Stimulated activated CD8-positive, alpha-beta memory T cell treated with anti-CD3 and anti-CD28 coated beads, Interleukin-7, amount 100 ng/mL, for 24 hours (primary cell): Measurements from ENCODE around the gene ADRB1.

Source experiments
- DNase-seq: peaks from one replicate; pipeline ENCODE4 v3.0.0-alpha.2; 2020; ENCODE audit warnings: low read depth

ADRB1 gene

DNA sequence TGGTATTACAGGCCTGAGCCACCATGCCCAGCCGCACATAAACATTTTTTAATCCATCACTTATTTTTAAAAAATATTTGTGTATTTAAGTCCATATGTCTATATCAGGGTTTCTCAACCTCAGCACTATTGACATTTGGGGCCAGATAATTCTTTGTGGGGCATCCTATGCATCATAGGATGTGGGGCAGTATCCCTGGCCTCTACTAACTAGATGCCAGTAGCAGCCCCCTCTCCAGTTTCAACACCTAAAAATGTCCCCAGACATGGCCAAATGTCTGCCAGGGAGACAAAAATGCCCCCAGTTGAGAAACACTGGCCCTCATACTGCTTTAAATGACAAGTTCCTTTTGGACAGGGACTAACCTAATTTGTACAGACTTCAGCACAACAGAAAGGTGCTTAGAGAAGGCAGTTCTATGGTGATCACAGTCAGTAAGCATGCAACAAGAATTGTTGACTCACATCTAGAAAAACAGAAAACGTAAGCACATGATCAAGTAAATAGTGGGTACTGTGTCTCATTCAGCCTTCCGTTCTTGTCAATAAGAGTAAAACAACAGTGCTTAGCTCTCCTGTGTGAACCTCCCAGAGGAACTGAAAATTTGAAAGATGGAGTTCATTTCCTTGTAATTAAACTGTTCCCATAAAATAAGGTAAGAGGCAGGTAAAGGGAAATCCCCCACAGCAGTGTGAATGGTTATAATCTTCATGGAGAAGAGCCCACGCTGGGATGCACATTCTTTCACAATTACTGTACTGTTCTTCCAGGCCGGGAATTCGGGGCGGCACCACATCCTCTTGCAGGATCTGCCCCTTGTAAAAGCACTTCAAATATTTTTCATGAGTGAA is 17.3 kb upstream of the ADRB1 start:
- no peak for DNase-seq

DNA sequence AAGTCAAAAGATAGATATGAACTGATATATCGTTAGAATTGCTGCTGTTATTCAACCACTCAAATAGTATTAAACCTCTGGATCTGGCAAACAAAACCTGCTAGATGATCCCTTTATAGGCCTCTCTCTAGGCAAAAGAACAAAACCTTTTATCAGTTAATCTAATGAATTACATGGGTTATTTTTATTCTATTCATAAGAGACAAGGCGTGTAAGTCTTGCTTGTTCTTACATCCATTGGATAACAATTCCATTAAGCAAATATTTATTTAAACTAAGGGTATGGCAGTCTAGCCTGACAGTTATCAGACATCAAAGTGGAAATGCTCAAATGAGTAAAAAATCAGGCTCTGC is 16.6 kb upstream of the ADRB1 start:
- no peak for DNase-seq

DNA sequence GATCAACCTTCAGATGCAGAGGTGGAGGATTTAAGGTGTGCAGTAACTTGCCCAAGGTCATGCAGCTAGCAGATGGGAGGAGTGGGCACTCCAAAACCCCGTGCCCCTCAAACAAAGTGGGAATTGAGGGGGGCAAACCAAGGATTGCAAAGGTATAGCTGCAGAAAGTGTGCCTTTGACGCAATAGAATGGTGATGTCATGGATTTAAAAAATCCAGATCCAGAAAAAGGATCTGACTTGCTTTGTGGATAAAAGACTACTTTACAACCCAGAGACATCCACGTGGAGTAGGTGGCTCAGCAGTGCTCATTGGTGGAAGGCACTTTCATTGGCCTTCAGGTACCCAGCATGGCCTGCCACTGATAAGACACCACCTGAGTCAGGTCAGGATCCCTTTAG is 15.7 kb upstream of the ADRB1 start:
- DNase-seq, result no peak

DNA sequence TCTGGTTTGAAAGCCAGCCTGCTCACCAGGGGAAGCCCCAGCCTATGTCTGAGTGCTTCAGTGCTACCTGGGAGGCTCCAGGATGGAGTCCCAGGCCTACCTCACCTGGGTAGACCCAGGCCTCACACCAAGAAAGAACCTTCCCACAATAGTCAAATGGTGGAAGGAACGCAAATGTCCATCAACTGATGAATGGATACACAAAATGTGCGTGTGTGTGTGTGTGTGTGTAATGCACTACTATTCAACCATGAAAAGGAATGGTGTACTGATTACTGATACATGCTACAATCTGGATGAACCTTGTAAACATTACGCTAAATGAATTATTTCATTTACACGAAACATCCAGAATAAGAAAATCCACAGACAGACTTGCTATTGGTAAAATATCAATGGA is 15.2 kb upstream of the ADRB1 start:
- DNase-seq, result no peak

DNA sequence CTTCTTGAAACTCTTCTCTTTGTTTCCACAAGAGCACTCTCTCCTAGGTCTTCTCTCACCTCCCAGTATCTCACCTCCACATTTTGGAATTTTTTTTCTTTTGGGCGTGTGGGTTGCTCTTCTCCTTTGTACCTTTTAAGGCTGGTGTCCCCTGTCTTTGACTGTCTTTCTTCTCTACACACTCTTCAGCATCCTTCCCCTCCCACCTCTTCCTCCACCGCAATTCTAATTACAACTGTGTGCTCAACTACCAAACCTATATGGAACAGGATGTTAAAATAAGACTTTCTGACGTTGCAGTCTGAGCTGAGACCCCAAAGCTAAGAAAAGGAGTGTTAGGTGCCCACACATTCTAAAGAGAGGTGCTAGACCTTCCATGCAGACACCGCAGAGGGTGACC is 14.0 kb upstream of the ADRB1 start:
- no peak for DNase-seq

DNA sequence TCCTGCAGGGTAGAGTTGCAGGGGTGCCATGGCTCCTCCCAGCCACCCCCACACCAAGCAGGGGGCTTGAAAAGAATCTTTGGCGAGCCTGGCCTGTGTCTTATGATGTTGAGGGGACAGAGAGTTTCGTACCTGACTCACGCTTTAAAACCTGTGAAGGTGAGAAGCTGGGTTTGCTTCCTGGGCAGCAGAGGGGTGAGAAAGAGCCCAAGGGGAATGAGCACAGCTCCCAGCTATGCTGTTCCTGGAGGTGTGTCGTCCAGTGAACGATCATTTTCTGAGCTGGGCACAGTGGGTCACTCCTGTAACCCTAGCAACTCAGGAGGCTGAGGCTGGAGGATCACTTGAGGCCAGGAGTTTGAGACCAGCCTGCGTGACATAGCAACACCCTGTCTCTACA is 13.5 kb upstream of the ADRB1 start:
- DNase-seq, result no peak

DNA sequence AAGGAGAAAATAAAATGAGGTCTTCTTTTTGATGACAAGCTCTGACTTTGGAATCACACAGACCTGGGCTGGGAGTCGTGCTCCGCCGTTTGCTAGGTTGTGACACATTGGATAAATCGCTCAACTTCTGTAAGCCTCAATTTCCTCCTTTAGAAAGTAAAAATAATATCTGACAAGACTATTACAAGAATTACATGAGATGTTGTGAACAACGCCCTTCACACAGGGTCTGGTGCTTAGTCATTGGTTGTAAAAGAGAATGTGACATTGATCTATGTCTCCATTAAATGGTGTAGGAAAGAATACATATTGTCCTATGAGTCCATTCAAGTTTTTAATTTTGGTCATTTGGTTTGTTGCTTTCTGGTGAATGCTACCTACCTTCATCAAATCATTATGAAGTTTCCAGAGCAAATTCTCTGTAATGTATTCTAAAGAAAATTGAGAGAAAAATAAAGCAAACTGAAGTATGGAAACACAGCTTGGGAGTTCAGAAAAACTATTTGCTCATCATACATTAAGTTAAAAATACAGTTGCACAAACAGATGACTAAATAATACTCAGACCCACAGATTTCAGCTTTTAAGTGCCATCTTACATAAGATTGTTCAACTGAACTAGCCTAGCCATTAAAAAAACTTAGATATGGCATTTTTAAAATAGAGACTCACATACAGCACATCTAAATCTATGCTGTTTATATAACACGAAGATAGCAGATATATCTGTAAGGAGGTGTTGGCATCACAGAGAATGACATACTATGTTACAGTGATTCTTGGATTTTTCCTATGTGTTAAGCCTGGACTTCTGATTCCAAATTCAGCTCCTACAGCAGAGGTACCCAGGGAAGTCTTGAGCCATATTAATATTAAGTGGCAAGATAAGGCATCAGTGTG is 12.3 kb upstream of the ADRB1 start:
- DNase-seq, result no peak

DNA sequence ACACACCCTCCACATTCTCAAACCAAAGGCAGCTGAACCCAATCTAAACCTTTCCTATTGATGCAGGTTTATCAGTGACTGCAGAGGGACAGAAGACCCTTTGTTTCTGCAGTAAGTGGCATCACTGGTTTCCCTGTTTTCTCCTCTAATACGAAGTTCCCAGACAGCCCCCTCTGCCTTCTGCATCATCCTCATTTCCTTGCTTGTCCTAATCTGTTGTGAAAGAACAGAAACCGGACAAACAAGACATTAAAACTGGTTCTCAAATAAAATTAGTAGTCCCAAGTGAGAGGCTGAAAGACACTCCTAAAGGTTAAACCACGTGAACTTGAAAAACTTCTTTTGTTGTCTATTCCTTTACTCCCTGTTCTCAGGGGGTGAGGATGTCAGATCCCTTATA is 10.1 kb upstream of the ADRB1 start:
- no peak for DNase-seq

DNA sequence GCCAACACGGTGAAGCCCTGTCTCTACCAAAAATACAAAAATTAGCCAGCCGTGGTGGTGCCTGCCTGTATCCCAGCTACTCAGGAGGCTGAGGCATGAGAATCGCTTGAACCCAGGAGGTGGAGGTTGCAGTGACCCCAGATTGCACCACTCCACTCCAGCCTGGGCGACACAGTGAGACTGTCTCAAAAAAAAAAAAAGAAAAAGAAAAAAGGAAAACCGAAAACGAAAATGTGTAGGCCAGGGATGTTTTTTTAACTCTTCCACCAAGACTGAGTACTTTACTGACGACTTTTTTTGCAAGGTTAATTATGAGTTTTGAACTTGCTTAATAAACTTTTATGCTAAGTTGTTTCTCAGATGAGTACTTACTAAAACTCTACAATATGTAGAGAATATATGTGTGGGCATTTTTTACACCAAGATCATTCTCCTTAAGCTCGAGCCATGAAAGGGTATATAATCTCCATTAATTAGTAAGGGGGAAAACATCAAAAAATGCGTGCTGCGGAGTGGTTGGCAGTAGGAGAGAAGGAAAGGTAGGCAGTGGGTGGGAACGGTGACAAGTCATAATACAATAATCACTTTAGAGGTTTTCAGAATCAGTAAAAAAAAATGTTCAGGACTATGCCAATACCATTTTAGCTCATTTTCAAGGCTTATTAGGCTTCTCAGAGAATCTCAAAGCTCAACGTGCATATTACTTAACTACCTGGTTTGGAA is 8.6 kb upstream of the ADRB1 start:
- DNase-seq, result no peak

DNA sequence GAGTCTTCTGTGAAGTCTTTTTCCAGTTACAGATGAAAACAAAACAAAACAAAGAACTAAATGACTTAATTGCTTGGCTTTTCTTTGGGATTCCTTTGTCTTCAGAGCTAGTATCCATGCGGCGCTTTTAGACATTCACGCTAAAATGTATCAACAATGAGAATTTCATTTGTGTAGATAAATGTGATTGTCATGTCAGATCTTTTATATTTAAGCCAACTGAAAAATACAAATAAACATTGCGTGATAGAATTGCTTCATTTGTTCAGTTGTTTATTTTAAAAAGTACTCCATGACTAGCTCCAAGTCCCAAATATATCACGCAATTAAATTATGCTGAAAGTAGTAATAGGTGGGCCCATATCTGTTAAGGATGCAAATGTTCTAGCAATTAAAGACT is 7.9 kb upstream of the ADRB1 start:
- DNase-seq, result no peak

DNA sequence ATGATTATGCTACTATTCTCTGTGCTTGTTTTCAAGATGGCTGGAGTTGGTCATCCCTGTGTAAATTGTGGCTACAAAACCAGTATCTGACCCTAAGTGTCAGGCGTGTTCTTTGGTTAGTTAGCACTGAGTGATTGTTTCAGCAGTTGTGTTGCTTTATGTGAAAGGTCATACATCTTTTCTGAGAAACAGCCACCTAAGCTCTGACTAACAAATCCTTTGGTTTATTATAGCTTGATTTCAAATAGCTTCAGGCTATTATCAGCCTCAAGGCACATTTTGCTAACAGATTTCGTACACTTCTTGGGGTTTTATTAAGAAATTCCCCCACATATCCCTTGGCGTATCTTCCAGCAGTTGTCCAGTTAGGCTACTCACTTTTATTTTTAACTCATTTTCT is 4.8 kb upstream of the ADRB1 start:
- DNase-seq, result no peak

DNA sequence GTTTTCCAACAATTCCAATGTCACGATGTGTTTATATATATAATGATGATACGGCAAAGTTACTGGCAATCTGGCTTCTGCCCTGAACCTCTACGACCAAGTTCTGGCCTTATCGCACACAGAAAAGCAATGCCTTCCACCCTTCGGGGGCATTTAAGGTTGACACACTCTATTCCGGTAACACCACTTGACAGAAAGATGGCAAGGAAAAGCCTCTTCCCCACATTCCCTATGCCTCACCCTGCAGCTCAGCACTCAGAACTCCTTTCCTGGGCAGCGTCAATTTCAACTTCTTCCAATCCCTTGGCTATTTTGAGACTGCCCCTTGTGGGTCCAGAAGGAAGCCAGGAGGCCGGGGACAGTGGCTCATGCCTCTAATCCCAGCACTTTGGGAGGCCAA is 2.5 kb upstream of the ADRB1 start:
- DNase-seq, result no peak

DNA sequence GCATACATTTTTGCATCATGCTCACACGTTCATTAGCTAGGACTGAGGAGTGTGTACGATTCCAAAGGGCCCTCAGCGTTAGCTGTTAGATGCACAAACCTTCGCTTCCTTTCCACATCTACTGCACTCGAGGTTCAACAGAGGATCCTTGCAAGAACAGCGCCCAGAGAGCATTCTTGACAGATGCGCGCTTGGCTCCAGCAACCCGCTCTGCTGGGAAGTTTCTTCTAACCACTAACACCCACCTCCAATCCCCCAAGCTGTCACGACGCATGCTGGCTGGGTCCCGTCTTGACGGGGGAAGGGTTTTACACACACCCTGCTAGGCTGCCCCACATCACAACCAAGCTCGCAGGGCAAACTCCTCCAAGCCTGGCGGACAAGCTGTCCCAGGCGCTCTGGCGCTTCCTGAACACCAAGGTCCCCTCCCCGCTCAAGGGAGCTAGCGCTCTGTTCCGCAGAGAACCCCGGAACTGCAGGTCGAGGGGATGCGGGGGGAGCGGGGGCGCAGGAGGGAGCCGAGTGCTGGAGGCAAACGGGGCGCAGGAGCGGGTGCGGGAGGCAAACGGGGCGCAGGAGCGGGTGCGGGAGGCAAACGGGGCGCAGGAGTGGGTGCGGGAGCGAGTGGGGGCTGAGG is 653 bp upstream of the ADRB1 start:
- no peak for DNase-seq

DNA sequence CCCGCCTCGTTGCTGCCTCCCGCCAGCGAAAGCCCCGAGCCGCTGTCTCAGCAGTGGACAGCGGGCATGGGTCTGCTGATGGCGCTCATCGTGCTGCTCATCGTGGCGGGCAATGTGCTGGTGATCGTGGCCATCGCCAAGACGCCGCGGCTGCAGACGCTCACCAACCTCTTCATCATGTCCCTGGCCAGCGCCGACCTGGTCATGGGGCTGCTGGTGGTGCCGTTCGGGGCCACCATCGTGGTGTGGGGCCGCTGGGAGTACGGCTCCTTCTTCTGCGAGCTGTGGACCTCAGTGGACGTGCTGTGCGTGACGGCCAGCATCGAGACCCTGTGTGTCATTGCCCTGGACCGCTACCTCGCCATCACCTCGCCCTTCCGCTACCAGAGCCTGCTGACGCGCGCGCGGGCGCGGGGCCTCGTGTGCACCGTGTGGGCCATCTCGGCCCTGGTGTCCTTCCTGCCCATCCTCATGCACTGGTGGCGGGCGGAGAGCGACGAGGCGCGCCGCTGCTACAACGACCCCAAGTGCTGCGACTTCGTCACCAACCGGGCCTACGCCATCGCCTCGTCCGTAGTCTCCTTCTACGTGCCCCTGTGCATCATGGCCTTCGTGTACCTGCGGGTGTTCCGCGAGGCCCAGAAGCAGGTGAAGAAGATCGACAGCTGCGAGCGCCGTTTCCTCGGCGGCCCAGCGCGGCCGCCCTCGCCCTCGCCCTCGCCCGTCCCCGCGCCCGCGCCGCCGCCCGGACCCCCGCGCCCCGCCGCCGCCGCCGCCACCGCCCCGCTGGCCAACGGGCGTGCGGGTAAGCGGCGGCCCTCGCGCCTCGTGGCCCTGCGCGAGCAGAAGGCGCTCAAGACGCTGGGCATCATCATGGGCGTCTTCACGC is 825 bp downstream of the ADRB1 start:
- no peak for DNase-seq

DNA sequence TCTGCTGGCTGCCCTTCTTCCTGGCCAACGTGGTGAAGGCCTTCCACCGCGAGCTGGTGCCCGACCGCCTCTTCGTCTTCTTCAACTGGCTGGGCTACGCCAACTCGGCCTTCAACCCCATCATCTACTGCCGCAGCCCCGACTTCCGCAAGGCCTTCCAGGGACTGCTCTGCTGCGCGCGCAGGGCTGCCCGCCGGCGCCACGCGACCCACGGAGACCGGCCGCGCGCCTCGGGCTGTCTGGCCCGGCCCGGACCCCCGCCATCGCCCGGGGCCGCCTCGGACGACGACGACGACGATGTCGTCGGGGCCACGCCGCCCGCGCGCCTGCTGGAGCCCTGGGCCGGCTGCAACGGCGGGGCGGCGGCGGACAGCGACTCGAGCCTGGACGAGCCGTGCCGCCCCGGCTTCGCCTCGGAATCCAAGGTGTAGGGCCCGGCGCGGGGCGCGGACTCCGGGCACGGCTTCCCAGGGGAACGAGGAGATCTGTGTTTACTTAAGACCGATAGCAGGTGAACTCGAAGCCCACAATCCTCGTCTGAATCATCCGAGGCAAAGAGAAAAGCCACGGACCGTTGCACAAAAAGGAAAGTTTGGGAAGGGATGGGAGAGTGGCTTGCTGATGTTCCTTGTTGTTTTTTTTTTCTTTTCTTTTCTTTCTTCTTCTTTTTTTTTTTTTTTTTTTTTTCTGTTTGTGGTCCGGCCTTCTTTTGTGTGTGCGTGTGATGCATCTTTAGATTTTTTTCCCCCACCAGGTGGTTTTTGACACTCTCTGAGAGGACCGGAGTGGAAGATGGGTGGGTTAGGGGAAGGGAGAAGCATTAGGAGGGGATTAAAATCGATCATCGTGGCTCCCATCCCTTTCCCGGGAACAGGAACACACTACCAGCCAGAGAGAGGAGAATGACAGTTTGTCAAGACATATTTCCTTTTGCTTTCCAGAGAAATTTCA is 1.7 kb downstream of the ADRB1 start:
- DNase-seq, result no peak

DNA sequence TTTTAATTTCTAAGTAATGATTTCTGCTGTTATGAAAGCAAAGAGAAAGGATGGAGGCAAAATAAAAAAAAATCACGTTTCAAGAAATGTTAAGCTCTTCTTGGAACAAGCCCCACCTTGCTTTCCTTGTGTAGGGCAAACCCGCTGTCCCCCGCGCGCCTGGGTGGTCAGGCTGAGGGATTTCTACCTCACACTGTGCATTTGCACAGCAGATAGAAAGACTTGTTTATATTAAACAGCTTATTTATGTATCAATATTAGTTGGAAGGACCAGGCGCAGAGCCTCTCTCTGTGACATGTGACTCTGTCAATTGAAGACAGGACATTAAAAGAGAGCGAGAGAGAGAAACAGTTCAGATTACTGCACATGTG is 2.4 kb downstream of the ADRB1 start:
- DNase-seq, result no peak

DNA sequence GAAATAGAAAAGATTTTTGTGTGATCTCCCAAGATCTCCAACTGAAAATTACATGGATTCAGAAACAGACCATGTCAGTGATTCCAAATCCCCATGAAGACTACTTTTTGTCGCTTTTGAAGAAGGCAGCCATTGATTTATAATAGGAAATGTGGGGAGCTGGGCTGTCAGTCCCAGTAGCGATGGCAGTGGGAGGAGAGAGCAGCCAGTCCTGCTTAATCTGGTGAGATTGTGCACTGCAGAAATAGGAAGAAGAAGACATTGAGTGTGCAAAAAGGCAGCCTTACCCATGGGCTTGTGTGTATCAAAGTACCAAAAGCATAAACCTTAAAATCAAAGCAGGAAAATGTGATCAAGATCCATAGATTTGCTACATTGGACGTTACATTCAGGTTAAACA is 4.8 kb downstream of the ADRB1 start:
- DNase-seq, result no peak

DNA sequence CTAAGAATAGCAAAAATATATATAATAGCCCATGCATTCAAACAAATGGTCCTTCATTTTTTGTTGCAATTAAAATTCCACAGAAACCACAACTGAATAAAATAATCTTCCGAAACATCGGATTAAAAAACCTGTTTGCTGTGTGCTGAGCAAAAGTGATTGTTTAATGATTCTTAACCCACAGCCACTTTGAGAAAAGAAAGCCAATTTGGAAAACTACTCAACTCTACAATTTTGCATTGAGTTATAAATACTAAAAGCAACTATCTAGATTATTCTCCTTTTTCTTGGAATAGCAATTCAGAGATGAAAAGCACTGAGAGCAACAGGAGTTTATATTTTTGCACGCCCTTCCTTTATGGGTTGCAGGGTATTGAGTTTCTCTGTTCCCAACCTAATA is 8.0 kb downstream of the ADRB1 start:
- no peak for DNase-seq

DNA sequence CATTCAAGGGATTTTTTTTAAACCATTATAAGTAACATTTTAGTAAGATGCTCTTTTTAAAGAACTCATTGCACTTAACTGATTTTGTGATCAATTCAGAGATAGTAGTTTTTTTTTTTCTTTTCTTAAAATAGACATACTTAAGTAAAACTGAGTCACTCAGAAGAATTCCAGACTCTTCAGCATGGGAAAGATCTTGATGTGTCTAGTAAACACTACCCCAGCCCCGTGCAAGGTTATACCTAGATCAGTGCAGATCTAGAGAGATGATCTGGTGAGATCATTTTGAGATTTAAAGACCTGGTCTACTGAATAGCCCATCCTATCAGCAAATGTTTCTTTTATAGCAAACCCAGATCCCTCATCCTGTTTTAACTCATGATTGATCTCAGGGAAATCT is 8.6 kb downstream of the ADRB1 start:
- no peak for DNase-seq

DNA sequence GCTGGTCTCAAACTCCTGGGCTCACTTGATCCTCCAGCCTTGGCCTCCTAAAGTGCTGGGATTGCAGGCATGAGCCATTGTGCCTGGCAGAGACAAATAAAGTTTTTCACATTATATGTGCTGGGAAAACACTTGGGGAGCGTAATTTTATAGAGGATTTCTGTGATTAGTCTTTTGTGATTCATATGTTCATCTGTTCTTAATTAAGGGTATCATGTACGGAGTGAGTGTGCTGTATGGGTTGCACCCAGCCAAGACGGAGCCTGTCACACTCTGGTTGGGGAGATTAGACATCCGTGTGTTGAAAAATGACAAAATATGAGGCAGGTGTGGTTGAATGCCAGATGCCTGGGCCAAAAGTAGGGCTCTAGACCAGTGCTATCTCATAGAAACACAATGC is 10.3 kb downstream of the ADRB1 start:
- no peak for DNase-seq
